Cardiac muscle cell (in vitro differentiated cells and primary cell): ENCODE data around the gene SESN1. TPM values are rescaled to one million over a fixed set of nuclear protein-coding genes. Genes with fewer than 3 reads are reported as not detected.

Experiments
- DNase-seq, 2 donors: peaks; one replicate each; pipeline versions ENCODE4 v3.0.0 to v3.0.0-alpha.2; 2010 to 2017; ENCODE audit warnings: low read depth in 1 of 2, low spot score in 1 of 2
- H3K27ac ChIP-seq: fragments of 200-600 bp; sonication (generic); 2 replicates; pipeline ENCODE4 v1.5.1; 2016
- H3K27me3 ChIP-seq: fragments of 200-600 bp; sonication (generic); 2 replicates; pipeline ENCODE4 v1.6.0; 2016; ENCODE audit warnings: control low read depth
- H3K36me3 ChIP-seq: fragments of 200-600 bp; sonication (generic); 2 replicates; pipeline ENCODE4 v1.5.1; 2016; ENCODE audit warnings: control low read depth
- H3K4me1 ChIP-seq: fragments of 200-600 bp; sonication (generic); 2 replicates; pipeline ENCODE4 v1.8.1; 2017; ENCODE audit warnings: low read depth, mild to moderate bottlenecking, mixed run types
- H3K4me3 ChIP-seq: fragments of 200-600 bp; sonication (generic); 2 replicates; pipeline ENCODE4 v1.5.1; 2016; ENCODE audit warnings: mild to moderate bottlenecking
- H3K9me3 ChIP-seq: fragments of 200-600 bp; sonication (generic); 2 replicates; pipeline ENCODE4 v1.5.1; 2017; ENCODE audit warnings: low read depth, mild to moderate bottlenecking, control low read depth
- polyA plus RNA-seq: library from polyadenylated mRNA; unstranded; fragments of >200 nt; fragmentation: Nextera tagmentation; extraction: Ambion mirVana; gene quantifications from 2 replicates; pipeline ENCODE4 v1.2.1, GENCODE V29; 2016
- total RNA-seq: library from RNA; depleted of rRNA; stranded (reverse); fragments of >200 nt; gene quantifications from 2 replicates; pipeline ENCODE4 v1.2.3, GENCODE V29; 2016
- TF ChIP-seq, protein P1 (sequence below): IDR thresholded peaks from 2 replicates; pipeline ENCODE4 v1.5.1; 2012; ENCODE audit warnings: low read depth, mild to moderate bottlenecking, low read length

Gene SESN1
- total and polyA plus RNA-seq, 2 experiments from 2014 or later = 16.4 to 21.5 TPM

DNA sequence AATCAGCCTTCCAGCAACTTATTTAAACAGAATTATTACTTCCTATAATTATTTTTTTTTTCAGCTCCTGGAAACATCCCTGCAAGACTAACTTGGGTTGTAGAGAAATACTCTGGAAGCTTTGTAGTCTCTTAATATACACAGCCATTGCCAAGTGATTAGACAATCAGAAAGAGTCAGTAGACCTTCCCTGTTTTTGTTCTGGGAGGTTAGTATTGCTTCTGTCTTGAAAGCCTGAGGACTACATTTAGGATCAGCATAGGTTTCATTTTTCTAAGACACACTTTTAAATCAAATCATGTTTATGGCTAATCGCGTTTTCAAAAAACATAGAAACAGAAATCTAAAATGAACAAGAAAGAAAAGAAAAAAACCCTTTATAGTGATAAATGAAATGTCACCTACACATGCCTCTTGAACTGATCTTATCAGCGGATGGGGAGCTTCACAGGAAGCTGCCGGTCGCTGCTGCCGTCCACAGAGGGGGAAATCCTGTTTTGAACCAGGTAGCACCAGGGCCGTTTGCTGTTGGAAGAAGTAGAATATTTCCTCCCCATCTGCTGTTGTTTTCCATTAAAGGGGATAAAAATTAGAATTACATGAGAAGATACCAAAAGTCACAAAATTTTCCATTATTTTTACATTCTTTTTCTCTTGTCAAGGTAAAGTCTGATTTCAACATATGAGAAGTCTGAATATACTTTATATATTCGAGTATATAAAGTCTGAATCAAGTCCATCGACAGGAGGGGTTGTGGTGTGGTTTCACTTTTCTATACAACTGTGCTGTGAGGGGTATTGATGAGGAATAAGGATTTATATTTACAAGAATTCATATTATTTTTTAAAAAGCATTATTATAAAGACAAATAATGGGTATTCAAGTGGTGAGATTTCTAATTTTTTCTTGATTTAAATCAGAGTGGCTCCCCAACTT is 151.8 kb downstream of the SESN1 start:
- Histone ChIP-seq H3K9me3 (no peaks in the 10 kb centered on the region), H3K4me1 (peaks cover 19% of the 10 kb centered on the region), H3K4me3 (no peak overlapping the region), H3K27ac (no peak overlapping the region), H3K27me3 (no peaks in the 10 kb centered on the region), H3K36me3 (no peaks in the 10 kb centered on the region)
- no peak for DNase-seq
- TF ChIP-seq, protein P1, sequence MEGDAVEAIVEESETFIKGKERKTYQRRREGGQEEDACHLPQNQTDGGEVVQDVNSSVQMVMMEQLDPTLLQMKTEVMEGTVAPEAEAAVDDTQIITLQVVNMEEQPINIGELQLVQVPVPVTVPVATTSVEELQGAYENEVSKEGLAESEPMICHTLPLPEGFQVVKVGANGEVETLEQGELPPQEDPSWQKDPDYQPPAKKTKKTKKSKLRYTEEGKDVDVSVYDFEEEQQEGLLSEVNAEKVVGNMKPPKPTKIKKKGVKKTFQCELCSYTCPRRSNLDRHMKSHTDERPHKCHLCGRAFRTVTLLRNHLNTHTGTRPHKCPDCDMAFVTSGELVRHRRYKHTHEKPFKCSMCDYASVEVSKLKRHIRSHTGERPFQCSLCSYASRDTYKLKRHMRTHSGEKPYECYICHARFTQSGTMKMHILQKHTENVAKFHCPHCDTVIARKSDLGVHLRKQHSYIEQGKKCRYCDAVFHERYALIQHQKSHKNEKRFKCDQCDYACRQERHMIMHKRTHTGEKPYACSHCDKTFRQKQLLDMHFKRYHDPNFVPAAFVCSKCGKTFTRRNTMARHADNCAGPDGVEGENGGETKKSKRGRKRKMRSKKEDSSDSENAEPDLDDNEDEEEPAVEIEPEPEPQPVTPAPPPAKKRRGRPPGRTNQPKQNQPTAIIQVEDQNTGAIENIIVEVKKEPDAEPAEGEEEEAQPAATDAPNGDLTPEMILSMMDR = no peak

DNA sequence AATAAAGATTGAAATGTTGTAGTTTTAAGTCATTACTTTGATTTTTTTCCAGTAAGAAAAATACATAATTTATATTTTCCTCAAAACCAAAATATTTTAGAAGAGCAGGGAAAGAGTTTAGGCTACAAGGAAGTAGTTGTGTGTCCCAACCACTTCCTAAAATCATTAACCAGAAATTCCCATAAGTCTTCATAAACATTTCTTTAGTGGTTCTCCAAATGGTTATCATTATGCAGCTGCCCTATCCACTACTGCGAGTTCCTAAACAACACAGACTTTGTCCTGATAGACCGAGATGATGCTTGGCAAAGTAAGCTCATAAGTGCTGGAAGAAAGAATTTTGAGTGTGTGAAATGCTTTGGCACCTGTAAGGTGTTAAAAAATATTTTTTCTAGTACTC is 152.8 kb downstream of the SESN1 start:
- no peaks in the 10 kb centered on the region for H3K9me3 ChIP-seq
- no peak for DNase-seq
- H3K27me3 ChIP-seq = no peaks in the 10 kb centered on the region
- no peak overlapping the region for H3K27ac ChIP-seq
- no peaks in the 10 kb centered on the region for H3K36me3 ChIP-seq
- peaks cover 19% of the 10 kb centered on the region for H3K4me1 ChIP-seq
- TF ChIP-seq, protein P1 = no peak
- H3K4me3 ChIP-seq = no peak overlapping the region

DNA sequence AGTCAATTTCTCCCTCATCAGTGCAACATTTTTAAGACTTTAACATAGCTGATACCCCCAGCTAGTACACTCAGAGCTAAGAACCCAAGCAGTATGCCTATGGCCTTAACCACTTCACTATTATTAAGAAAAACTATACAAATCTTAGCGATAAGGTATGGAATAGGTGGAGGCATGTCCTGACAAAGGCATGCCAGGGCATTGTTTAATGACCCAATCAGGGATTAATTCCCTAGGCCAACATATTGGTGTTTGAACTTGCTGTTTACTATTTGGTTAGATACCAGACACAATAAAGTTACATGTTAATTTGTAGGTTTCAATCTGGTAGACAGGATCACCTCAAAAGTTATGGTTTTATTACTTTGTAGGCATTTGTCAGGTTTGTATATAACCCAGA is 153.4 kb downstream of the SESN1 start:
- H3K9me3 ChIP-seq = no peaks in the 10 kb centered on the region
- DNase-seq = no peak
- TF ChIP-seq, protein P1 = no peak

DNA sequence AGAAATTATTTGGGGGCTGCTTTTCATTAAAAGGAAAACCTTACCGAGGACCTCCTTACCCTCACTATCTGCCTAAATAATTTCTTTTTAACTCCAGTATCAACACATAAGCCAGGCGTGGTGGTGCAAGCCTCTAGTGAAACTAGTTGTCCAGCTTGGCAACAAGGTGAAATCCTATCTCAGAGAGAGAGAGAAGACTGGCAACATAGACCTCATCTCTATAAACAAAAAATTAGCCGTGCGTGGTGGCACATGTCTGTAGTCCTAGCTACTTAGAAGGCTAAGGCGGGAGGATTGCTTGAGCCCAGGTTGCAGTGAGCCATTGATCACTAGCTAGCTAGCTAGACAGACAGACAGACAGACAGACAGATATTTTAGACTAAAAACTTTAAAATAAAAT is 153.9 kb downstream of the SESN1 start:
- no peaks in the 10 kb centered on the region for H3K9me3 ChIP-seq
- H3K4me1 ChIP-seq = peaks cover 10% of the 10 kb centered on the region
- DNase-seq = no peak
- no peak overlapping the region for H3K27ac ChIP-seq
- TF ChIP-seq, protein P1 = no peak
- no peaks in the 10 kb centered on the region for H3K36me3 ChIP-seq
- no peaks in the 10 kb centered on the region for H3K27me3 ChIP-seq
- H3K4me3 ChIP-seq = no peak overlapping the region

More for the DNA sequence above, 153.4 kb downstream of the SESN1 start:
- Histone ChIP-seq H3K27me3 (no peaks in the 10 kb centered on the region), H3K4me3 (no peak overlapping the region), H3K4me1 (peaks cover 15% of the 10 kb centered on the region), H3K36me3 (no peaks in the 10 kb centered on the region), H3K27ac (no peak overlapping the region)

DNA sequence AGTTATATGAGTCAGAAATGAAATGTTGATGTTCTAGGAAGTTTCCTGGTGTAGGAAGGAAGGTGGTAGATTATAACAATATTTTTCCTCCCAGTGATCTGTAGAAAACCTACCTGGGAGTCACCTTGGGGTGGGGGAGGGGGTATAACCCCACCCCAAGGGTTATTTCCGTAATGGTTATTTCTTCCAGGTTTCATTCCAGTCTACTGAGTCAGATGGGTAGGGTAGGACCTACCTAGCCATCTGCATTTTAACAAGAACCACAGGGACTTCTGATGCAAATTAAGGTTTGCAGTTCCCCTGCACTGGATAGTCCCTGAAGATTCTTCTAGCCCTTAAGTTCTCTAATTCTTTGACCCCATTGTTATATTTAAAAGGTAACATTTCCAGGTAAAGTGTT is 157.5 kb downstream of the SESN1 start:
- no peaks in the 10 kb centered on the region for H3K4me1 ChIP-seq
- no peak overlapping the region for H3K27ac ChIP-seq
- TF ChIP-seq, protein P1 = no peak
- H3K27me3 ChIP-seq = no peaks in the 10 kb centered on the region
- no peaks in the 10 kb centered on the region for H3K9me3 ChIP-seq
- H3K36me3 ChIP-seq = no peaks in the 10 kb centered on the region
- H3K4me3 ChIP-seq = no peak overlapping the region
- DNase-seq = no peak

Other genes starting within 250 kb of the SESN1 start
- gene ARMC2, start 246.4 kb downstream of the SESN1 start, total RNA-seq = 1.2 and 2.6 TPM in 2 replicates
- gene ARMC2, start 246.4 kb downstream of the SESN1 start, polyA plus RNA-seq = 3.3 and 4.0 TPM in 2 replicates
- 11.2 and 14.5 TPM in 2 replicates for gene CEP57L1, start 661 bp upstream of the SESN1 start, total RNA-seq
- 15.8 and 23.9 TPM in 2 replicates for gene CEP57L1, start 661 bp upstream of the SESN1 start, polyA plus RNA-seq